GM21390 (cell line): Measurements from ENCODE around the gene SST.
"Not testable (repeated sequence)": the region's sequence is repeated elsewhere in the genome, so short reads cannot be mapped to it uniquely, and the experiment has no call there.

Source experiments
- ATAC-seq: cut with Tn5 transposase; IDR thresholded peaks from one replicate; pipeline ENCODE4 v1.9.1; 2021; ENCODE audit not compliant: unreplicated experiment

The SST gene

DNA sequence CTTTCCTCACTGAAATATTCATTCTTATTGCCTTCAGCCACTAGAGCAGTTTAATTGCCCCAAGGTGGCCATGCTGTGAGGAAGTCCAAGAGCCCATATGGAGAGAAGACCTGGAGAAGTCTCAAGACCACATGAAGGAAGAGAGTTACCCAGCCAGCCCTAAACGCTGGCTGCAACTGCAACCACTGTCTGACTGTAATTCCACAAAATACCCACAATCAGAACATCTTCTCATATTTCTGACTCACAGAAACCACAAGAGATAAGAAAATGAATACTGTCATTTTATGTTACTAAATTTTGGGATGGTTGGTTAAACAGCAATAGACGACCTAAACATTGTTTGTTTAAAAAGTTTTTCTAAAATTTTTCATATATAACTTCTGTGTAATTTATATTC is 14.7 kb upstream of the SST start:
- no peak for ATAC-seq

DNA sequence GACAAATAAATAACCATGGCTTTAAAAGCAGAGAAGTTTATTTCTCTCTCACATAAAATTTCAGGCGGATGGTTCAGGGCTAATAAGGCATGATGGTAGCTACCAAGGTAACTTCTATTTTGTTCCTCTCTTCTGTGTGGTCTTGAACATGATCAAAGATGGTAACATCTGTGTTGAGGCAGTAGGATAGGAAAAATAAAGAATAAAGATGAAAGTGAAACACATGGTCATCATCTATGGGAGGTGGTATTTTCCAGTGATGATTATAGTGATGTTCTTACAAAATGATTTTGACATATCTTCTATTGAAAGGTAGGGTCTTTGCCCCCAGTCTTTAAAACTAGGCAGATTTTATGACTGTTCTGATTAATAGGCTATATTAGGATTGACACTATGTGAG is 14.2 kb upstream of the SST start:
- no peak for ATAC-seq

DNA sequence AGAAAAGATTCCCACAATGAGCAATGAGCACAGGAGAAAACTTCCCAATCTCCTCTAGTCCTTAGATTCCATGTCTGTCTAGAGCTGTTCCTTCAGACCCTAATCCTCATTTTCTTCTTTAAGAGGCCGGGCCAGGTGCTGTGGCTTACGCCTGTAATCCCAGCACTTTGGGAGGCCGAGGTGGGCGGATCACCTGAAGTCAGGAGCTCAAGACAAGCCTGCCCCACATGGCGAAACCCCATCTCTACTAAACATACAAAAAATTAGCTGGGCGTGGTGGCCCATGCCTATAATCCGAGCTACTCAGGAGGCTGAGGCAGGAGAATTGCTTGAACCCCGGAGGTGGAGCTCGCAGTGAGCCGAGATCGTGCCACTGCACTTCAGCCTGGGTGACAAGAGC is 11.6 kb upstream of the SST start:
- not testable (repeated sequence) for ATAC-seq

DNA sequence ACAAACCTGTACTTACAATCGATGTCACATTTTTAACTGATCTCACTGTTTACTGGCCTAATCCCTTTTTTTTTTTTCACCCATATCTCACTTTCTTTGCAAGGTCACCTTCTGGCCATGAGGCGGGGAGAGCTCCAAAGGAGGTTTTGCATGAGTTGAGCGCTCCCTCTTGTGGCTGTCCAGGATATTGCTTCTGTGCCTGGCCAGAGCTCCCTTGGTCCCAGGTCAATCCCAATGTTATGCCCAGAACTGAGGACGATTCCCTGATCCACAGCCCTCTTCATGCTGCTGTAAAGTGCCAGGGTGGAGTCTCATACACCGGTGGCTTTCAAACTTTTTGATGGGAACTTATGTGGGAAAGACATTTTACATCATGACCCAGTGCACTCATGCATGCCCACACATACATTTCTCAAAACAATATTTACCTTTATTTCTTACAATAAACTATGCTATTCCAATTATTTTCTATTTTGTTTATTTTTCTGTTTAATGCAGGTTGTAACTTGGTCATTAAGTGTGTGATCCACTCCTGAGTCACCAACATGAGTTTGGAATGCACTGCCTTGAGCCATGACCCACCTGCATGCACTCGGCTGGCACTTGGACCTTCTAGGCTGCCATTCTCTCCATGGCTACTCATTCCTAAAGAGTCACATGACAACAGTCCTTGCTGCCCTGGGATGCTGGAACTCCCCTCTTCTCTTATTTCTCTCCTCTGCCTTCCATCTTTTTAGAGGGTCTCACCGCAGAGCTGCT is 9.6 kb upstream of the SST start:
- ATAC-seq = peak; percentile 80

DNA sequence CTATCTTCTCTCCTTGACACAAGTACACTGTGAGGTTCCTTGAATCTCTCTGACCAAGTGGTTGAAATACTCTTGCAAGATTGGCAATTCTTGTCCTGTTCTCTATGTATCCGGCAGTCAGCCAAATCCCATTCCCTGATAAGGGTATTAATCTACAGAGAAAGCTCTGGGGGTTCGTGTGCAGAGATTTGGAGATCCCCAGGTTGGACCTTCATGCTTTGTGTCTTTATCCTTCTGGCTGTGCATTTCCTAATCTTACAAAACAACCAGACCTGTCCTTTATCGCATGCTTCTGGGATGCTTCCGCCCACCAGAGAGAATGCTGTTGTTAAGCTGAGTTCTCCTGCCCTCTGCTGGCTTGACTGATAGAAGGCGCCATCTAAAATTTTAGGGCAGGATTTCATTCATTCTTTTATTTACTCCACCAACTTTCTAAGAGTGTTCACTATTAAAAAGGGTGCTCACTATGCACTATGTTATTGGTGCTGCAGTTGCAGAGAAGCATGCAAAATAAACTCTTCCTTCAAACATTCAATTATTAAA is 8.6 kb upstream of the SST start:
- ATAC-seq = no peak

DNA sequence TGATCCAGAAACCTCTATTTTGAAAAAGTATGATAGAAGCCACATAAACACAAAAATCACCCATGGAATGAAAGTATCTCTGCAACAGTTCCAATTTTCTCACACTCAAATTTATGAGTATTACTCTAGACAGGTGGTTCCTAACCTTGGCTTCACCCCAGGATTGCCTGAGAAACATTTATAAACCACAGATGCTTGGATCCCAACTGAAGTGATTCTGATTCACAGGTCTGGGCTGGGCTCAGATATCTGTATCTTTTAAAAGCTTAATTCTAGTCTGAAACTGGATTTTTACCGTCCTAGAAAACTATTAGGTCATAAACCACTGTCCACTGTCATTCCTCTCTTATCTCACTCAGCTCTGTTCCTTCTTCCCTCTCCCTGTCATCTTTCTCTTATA is 7.4 kb upstream of the SST start:
- ATAC-seq = no peak

DNA sequence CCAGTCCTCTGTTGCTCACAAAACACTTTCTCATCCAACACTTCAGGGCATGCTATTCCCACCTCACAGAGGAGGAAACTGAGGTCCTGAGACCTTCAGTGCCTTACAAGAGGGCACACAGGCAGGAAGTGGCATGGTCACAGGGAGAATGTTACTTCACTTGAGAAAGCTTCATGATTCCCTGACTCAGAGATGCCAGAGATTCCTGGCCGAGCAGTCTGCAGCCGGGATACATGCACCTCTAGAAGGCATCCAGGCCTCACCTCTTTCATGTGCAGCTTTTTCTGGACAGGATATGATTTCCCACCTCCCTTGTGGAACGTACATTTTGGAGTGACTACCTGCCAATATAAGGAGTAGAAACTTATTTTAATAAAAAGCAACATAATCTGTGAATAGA is 2.8 kb upstream of the SST start:
- ATAC-seq = no peak

DNA sequence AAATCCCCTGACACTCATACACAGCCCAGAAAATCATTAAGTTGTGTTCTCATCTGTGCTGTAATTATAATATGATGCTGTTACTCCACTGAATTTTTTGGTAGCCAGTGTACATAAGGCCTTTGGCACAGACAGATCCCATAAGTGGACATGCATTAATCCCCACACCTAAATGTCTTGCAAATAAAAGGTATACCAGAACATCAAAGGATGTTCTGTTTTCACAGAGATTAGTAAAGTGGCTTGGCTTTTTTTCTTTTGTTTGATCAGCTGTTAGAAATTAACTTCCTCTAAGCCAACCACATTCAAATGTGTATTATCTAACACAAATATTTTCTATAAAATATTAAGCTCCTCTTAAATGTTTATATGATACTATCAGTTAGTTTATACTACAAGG is 2.7 kb downstream of the SST start:
- ATAC-seq = no peak

DNA sequence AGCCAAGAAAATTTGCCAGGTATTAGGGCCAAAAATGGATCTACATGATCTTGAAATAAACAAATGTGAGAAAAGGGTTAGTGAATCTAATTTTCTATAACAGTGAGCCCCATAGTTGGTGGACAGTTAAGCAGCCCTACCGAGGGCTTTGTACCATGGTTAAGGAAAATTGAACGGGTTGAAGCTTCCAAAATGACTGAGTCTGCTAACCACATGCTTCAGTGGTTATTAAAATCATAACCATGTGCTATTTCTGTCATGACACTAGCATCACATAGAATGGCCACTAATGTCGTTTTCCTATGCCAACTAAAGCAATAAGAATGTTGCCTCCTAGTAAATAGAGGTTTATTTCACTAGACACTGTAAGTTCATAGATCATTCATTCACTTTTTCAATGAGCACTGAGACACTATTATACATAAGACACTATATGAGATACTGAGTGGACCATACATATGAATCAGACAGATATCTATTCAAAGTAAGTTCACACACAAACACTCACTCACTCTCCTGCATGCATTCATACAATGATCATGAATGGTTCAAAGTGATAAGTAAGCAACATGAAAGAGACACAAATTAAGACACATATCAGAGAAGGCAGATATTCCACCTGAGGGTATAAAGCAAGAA is 4.3 kb downstream of the SST start:
- no peak for ATAC-seq

DNA sequence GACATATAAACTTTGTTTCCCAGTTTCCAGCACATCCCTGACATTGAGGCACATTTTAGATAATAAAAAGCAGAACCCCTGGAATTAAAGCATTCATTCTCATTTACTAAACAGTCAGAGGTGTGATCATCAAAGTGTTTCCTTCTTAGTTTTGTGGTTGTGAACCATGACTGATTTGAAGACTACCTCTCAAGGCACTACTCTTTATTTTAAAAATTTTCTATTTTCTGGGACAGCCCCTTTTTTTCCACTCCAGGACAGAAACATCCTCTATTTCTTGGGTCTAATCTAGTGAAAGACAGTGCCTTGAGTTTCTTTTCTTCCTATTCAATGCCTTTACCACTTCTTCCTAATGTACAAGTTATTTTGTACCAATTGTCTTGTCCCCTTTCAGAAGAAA is 5.2 kb downstream of the SST start:
- ATAC-seq = no peak

DNA sequence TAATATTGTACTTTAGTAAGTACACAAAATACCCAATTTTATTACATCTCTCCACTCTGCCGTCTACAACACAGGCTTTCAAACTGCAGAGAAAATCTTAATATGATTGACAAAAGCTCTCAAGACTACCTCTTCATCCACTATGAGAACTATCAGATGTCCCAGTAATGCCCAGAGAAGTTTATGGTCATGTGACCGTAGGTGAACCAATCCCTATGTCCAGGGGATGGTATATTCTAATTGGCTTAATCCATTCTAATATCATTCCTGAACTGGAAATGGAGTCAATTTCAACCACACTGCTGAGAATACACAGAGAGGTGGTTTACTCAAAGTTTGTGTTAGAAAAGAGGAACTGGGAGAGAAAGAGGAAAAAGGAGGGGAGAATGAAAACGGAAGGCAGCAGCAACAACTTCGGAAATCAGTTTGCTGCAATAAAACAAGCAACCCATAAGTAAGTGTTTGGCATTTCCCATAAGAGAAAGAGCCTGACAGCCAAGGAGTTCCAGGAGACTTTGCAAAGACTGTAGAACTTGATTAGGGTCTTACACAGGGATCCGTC is 7.3 kb downstream of the SST start:
- ATAC-seq = no peak

DNA sequence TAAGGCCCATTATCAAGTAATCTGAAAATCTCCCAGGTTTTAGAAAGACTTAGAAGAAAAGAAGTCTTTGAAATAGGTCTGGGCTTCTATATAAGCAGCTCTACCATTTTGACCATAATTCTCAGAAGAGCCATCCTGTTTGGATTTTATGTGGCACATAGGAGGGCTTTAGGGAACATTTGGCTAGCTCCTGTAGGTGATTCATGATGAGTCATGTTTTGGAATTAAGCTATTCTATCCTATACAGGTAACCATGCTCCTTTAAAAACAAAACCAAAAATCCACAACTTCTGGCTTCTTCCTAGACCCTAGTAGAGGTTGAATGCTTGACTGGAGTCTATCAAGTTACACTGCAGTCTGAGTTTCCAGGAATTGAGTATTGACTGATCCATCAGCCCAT is 8.9 kb downstream of the SST start:
- ATAC-seq = no peak

DNA sequence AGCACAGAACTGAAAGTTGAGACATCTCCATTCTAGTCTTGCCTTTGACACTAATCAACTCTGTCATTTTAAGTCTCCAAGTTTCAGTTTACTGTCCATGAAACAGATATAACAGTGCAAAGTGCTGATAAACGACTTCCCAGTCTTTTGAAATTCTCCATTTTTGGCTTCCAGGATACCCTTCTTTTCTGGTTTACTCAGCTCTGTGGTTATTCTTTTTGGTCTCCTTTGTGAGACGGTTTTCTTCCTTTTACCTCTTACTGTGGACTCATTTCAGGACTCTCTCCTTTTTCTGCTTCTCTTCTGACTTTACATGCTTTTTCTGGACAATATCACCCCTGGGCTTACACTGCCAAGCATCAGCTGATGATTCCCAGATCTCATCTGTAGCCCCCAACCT is 18.9 kb downstream of the SST start:
- no peak for ATAC-seq

DNA sequence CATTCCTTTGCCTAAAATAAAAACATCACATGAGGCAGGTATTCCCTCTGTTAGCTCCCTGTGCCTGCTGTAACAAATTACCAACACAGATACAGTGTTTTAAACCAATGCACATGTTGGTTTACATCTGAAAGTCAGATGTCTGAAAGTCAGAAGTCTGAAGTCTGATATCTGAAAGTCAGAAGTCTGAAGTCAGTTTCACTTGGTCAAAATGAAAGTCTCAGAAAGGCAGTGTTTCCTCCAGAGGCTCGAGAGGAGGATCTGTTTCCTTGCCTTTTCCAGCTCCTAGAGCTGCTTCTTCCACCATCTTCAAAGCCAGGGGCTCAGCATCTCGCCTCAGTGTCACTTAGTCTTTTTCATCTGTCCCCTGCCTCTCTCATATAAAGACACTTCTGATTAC is 22.0 kb downstream of the SST start:
- ATAC-seq = peak; percentile 98

DNA sequence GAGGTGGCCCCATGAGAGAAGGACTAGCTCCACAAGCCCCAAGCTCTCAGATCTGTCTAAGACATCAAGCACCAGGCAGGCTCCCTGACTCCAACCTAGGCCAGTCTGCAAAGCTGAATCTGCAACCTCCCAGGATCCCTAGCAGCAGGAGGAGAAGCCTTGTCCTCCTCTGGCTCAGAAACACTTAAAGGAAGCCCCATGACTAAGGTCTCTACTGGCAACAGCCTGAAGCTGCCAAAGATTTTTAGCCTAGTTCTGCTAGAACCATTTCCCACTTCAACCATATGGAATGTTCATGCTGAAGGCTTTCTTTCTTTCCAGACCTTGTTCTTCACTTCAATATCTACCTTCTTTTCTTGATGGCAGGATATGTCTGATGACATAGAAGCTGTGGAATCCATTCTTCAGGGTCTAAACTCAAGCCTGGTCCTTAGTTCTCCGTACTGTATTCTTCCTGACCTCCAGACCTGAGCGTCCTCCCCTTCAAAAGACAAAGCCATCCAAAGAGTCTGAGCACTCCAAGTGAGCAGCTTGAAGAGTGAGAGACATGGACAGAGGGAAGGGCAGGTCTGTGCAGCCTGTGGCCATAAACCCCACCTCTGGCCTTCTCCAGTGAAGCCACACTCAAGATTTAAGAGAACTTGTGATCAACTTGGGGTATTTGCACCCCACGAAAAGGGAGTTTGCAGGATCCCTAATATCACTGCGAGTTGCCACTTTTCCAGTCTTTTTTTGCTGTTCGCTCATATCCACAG is 23.1 kb downstream of the SST start:
- ATAC-seq = no peak

DNA sequence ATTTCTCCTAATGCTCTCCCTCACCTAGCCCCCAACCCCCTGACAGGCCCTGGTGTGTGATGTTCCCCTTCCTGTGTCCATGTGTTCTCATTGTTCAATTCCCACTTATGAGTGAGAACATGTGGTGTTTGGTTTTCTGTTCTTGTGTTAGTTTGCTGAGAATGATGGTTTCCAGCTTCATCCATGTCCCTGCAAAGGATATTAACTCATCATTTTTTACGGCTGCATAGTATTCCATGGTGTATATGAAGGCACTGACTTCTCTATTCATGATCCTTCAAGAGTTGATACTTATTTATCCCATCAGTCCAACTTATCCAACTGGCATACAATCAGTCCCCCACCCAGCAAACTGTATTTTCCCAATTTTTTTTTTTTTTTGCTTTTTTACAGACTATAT is 24.8 kb downstream of the SST start:
- ATAC-seq = not testable (repeated sequence)

DNA sequence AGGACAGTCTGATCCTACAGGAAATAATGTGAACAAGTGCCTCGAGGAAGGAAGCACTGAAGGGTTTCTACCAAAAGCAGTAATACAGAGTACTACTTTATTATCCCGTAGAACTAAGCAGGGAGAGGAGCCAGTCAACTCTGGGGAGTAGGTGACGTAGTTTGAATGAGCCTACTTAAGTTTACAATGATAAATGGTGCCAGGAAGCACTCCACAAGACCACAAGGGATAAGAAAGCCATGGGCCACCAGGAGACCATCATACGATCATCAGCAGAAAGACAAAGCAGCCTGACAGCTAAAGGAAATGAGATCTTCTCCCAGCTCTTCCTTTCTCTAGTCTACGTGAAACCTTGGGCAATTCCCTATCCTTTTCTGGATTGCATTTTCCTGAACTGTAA is 27.3 kb downstream of the SST start:
- ATAC-seq = no peak

DNA sequence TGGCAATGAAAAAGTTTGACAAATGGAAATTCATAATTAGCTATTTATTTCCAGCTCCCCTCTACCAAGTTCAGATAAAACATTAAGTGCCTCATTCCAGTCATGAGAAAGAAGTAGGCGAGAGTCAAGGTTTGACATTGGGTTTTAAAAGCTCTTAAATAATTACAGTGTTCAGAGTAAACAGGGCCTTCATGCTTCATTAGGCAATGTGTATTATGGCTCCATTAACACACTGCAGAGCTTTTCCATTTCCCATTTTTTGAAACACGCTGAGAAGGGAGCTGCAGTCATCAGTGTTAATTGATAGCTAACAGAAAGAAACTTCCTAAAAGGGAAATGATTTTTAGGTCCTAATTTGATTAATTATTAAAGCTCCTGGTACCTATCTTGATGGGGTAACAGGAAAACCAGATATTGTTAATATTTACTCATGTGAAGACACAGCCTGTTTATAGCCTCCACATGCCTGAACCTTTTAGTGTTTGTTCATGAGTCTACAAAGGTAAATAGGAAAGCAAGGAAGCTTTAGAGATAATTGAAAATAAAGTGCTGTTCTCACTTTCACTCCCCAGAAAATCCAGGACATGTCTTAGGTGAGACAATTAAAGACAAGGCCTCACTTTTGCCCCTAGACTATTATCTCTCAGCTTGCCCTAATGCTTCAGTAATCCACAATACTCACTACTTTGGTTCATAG is 28.7 kb downstream of the SST start:
- ATAC-seq = no peak

DNA sequence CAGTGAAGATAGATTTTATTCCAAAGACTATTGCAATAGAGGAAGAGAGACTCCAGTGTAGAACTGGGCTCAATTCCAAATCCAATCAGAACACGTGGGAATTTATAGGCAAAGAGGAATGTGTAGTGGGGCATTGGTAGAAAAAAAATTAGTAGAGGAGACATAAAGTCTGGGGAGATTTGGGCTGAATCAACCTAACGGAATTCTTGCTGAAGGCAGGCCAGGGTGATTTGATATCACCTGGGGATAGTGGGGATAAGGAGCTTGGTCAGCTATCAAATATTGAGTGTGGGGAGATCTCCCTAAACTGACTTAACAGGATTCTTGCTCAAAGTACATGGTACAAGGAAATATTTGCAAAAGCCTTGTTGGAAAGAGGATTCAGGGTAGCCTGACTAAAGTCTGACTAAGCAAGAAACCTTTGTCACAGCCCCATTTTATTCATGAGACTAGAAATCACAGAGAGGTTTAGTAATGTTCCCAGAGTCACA is 29.6 kb downstream of the SST start:
- ATAC-seq = no peak

DNA sequence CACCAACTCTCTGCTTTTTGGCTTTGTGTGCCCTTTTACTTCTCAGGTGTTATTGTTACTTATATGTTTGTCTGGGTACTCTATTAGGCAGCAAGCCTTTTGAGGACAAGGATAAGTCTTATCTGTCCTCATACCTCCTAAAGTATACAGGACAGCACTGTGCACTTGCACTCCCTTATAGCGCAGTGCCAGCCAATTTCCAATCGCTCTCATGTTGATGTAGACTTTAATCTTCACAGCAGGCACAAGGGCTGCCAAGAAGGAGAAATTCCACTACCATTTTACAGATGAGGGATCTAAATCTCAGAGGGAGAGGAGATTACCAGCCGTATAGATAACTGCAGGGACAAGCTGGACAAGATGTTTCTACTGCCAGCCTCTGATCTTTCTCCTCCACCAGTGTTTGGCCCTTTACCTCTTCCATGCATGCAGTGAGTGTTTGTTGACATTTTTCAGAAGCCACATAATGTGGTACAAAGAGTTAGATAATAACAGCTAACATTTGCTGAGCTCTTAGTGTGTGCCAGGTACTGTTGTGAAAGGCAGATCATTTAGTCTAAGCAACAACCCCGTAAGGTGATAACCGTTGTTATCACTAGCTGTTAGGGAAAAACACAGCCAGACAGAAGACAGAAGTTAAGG is 30.1 kb downstream of the SST start:
- ATAC-seq = no peak
